Ishikawa (cell line): ENCODE measurements around the gene MYDGF.

ENCODE experiments used
- CEBPB ChIP-seq: IDR thresholded peaks from 2 replicates; pipeline ENCODE4 v1.6.1; 2012
- CREB1 ChIP-seq: IDR thresholded peaks from 2 replicates; pipeline ENCODE4 v1.6.1; 2012; ENCODE audit warnings: low read depth
- EGR1 ChIP-seq: IDR thresholded peaks from 2 replicates; pipeline ENCODE4 v1.6.1; 2012
- EP300 ChIP-seq: IDR thresholded peaks from 2 replicates; pipeline ENCODE4 v1.6.1; 2012; ENCODE audit warnings: borderline replicate concordance
- FOXM1 ChIP-seq: IDR thresholded peaks from 2 replicates; pipeline ENCODE4 v1.6.1; 2012; ENCODE audit warnings: low read depth, borderline replicate concordance
- NFIC ChIP-seq: IDR thresholded peaks from 2 replicates; pipeline ENCODE4 v1.6.1; 2012
- RAD21 ChIP-seq: IDR thresholded peaks from 2 replicates; pipeline ENCODE4 v1.6.1; 2012; ENCODE audit warnings: low read depth
- REST ChIP-seq: IDR thresholded peaks from 2 replicates; pipeline ENCODE4 v1.6.1; 2012; ENCODE audit warnings: low read depth, mild to moderate bottlenecking
- TAF1 ChIP-seq: IDR thresholded peaks from 2 replicates; pipeline ENCODE4 v1.6.1; 2012; ENCODE audit warnings: low read depth, mild to moderate bottlenecking
- TCF12 ChIP-seq: IDR thresholded peaks from 2 replicates; pipeline ENCODE4 v1.6.1; 2012; ENCODE audit warnings: low read depth
- TEAD4 ChIP-seq: IDR thresholded peaks from 2 replicates; pipeline ENCODE4 v1.6.1; 2012
- USF1 ChIP-seq: IDR thresholded peaks from 2 replicates; pipeline ENCODE4 v1.6.1; 2012
- YY1 ChIP-seq: IDR thresholded peaks from 2 replicates; pipeline ENCODE4 v1.6.1; 2012; ENCODE audit warnings: low read depth
- ZBTB7A ChIP-seq: IDR thresholded peaks from 2 replicates; pipeline ENCODE4 v1.6.1; 2012; ENCODE audit warnings: low read depth
- TF ChIP-seq, protein P1 (sequence below): IDR thresholded peaks from 2 replicates; pipeline ENCODE4 v1.6.1; 2012

MYDGF gene

DNA sequence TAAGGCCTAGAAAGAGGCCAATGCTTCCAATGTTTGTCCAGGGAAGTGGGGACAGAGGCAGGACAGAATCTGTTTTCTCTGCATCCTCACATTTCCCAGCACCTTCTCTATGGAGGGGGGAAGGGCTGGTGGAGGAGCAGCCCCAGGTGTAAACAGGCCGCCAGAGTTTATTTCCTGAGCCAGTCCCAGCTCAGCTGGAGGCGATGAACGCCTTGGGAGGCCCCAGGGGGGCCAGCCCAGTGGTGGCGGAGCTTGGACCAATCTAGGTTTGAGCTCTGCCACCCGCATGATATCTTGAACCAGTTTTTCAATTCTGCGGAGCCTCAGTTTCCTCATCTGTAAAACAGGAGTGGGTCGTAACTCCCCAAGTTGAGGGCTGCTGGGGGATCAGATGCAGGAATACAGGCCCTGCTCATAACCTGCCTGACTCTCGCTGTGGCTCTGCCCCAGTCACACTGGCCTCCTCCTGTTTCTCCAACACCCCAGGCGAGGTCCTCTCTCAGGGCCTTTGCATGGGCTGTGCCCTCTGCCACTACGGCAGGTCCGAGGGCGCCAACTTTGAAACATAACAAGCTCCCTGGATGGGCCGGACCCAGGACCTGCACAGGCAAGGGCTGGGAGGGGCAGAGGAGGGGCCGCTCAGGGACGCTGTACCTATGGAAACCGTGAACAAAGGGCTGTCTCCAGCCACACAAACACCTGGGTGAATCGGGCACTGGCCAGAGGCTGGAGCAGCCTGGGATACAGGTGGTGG, 29.7 kb downstream of the MYDGF start:
- TF ChIP-seq TEAD4, result no peak
- TF ChIP-seq YY1, result no peak
- TF ChIP-seq TAF1, result no peak
- TF ChIP-seq, protein P1, sequence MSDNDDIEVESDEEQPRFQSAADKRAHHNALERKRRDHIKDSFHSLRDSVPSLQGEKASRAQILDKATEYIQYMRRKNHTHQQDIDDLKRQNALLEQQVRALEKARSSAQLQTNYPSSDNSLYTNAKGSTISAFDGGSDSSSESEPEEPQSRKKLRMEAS, result no peak
- no peak for TF ChIP-seq EGR1
- no peak for TF ChIP-seq RAD21
- no peak for TF ChIP-seq CREB1
- no peak for TF ChIP-seq USF1
- no peak for TF ChIP-seq REST
- TF ChIP-seq ZBTB7A, result no peak
- TF ChIP-seq NFIC, result no peak
- no peak for TF ChIP-seq TCF12
- no peak for TF ChIP-seq EP300
- no peak for TF ChIP-seq CEBPB
- TF ChIP-seq FOXM1, result no peak

DNA sequence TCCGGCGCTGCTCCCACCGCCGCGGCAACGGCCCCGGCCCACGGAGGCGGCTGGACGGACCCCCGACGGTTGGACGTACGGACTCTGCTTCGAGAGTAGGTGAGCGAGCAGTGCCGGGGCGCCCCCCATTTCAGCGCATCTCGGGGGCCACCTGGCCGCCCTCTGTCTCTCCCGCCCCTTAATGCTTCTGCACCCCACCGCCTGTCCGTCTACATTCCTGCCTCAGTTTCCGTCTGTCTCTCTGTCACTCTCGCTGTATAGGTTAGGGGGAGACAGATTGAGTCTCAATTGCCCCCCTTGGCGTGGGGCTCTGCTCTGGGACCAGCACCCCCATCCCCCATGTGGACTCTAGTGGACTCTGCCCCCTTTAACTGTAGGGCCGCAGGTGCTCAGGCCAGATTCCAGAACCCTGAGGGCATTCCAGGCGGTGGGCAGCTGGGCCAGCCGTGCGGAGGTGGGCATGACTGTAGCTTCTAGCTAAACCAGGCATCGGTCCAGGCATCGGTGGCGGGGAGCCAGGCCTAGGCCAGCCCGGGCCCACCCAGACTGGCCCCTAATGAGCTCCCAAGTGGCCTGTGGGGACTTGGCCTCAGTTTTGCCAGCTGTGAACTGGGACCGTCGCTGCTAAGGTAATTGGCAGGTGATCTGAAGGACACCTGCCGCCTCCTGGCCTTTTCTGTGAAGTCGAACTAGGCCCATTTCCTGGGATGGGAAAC, 30.5 kb downstream of the MYDGF start:
- TF ChIP-seq CEBPB (no peak), TCF12 (no peak), ZBTB7A (no peak), CREB1 (no peak)

GRCh38 chr19:4638828-4639530, 31.2 kb downstream of the MYDGF start, which contains the start of gene TNFAIP8L1:
TSS of gene TNFAIP8L1 (plus strand) at chr19:4639516. CDS start at chr19:4651870, 12,354 bp downstream.
- no peak for TF ChIP-seq REST
- TF ChIP-seq TAF1, result no peak
- TF ChIP-seq EGR1, result peak; percentile 89
- TF ChIP-seq, protein P1, result peak; percentile 88
- no peak for TF ChIP-seq RAD21
- TF ChIP-seq CREB1, result no peak
- no peak for TF ChIP-seq CEBPB
- no peak for TF ChIP-seq TEAD4
- TF ChIP-seq EP300, result no peak
- TF ChIP-seq NFIC, result 0 out of 2 replicates have a peak, but pooled peaks have one; percentile 10
- TF ChIP-seq USF1, result peak; percentile 68
- TF ChIP-seq TCF12, result no peak; the same call in 1 of the 2 replicates
- TF ChIP-seq ZBTB7A, result peak; percentile 64
- TF ChIP-seq FOXM1, result peak; percentile 94

DNA sequence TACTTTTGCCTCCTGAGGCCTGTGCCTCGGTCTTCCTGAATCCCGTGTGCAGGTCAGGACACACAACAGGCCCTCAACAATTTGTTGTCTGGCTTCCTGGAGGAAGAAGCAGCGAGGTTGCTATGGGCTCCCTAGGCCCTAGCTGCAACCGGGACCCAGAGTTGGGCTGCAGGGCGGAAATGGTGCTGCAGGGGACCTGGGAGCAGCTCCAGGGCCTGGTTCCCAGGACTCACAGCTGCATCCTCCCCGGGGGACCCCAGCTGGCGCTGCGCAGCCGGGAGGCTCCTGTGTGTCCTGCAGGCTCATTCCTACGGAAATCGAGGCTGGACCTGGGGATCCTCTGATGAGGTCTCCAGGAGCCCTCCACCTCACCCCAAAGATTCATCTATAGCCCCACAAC, 31.8 kb downstream of the MYDGF start:
- TF ChIP-seq NFIC (no peak), ZBTB7A (no peak), REST (no peak), CEBPB (no peak), EGR1 (no peak), TEAD4 (no peak), TAF1 (no peak), FOXM1 (no peak), TCF12 (no peak), YY1 (no peak), RAD21 (no peak), USF1 (no peak), EP300 (no peak), CREB1 (no peak)
- TF ChIP-seq, protein P1, result no peak
